Kidney capillary endothelial cell (primary cell): Measurements from ENCODE around the gene PCLO.

Experiments
- DNase-seq: peaks from one replicate; pipeline ENCODE4 v3.0.0-alpha.2; 2018; ENCODE audit warnings: low spot score

The PCLO gene, protein sequence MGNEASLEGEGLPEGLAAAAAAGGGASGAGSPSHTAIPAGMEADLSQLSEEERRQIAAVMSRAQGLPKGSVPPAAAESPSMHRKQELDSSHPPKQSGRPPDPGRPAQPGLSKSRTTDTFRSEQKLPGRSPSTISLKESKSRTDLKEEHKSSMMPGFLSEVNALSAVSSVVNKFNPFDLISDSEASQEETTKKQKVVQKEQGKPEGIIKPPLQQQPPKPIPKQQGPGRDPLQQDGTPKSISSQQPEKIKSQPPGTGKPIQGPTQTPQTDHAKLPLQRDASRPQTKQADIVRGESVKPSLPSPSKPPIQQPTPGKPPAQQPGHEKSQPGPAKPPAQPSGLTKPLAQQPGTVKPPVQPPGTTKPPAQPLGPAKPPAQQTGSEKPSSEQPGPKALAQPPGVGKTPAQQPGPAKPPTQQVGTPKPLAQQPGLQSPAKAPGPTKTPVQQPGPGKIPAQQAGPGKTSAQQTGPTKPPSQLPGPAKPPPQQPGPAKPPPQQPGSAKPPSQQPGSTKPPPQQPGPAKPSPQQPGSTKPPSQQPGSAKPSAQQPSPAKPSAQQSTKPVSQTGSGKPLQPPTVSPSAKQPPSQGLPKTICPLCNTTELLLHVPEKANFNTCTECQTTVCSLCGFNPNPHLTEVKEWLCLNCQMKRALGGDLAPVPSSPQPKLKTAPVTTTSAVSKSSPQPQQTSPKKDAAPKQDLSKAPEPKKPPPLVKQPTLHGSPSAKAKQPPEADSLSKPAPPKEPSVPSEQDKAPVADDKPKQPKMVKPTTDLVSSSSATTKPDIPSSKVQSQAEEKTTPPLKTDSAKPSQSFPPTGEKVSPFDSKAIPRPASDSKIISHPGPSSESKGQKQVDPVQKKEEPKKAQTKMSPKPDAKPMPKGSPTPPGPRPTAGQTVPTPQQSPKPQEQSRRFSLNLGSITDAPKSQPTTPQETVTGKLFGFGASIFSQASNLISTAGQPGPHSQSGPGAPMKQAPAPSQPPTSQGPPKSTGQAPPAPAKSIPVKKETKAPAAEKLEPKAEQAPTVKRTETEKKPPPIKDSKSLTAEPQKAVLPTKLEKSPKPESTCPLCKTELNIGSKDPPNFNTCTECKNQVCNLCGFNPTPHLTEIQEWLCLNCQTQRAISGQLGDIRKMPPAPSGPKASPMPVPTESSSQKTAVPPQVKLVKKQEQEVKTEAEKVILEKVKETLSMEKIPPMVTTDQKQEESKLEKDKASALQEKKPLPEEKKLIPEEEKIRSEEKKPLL (N-terminal part only)

DNA sequence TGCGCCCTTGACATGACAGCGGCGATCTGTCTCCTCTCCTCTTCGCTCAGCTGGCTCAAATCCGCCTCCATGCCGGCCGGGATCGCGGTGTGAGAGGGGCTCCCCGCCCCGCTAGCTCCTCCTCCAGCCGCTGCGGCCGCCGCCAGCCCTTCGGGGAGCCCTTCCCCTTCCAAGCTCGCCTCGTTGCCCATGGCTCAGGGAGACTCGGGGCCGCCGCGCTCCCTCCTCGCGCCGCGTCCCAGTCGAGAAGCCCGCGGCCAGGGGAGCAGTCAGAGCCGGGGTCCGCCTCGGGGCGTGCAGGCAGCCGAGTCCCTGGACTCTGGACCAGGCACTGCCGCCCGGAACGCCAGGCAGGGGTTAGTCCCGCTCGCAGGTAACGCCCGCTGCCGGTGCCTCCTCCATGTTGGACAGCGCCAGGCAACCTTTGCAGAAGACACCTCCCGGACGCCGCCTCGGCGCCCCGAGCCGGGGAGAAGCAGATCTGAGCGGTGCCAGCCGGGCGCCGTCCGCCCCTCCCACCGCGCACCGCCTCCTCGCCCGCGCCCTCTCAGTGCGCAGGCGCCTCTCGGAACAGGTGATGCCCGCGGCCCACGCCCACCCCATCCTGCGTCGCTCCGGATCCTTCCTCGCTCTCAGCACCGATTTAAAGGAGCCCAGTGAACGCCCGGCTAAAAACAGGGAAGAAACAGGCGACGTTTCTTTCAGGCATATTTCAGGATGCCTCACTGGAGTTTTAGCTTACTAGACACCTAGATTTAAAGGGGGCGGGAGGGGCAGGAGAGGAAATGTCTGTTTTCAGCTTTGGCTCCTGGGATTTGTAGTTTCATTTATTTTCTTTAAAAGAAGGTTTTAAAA lies at the start of gene PCLO:
Gene PCLO, minus strand, starts transcription at position 483 of the 855 bp plus-strand sequence. Its CDS starts 292 bp downstream, at position 191.
- DNase-seq = no peak

DNA sequence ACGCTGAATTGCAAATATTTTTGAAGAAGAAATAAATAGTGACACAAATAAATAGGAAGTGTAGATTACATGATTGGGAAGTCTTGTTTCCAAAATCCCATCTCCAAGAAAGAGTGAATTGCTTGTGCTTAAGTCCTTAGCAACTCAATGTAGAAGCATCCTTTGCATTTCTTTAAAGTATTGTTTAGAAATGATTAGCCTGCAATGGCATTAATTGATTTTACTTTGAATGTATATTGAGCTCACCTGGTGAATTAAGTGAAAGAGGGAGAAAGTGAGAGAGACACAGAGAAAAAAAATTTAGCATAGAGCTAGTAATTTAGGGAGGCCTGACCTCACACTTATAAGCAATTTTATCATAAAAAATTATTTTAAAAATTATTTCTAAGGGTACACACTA lies 49.0 kb upstream of the PCLO start:
- DNase-seq = no peak

DNA sequence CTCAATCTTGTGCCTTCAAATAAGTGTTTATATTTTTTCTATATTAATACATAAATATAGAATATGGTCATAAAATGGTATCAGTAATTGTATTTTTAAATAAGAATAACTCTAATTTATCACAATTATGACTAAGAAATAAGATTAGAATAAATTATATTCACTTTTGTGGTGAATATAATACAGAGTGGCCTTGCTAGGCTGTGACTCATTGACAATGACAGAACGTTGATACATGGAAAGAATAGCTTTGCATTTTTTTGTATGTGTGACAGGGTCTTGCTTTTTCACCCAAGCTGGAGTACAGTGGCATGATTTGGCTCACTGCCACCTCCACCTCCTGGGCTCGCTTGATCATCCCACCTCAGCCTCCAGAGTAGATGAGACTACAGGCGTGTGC lies 47.8 kb upstream of the PCLO start:
- DNase-seq = no peak

DNA sequence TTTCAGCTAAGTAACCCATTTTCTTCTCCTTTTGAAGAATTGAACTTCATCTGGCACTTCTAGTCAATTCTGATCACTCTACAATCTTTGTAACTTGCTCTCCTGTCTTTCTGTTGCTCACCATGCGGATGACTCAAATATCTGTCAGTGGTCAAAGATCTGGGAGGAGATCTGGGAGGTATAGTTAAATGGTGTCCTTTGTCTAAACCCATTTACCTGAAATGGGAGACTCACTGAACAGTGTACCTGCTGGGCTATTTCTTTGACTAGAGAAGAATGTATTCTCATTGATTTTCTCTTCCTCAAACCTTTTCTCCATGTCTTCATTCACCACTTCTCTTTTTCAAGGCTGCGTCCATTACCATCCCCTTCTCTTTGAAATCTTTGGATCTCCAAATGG lies 42.0 kb upstream of the PCLO start:
- DNase-seq = no peak

DNA sequence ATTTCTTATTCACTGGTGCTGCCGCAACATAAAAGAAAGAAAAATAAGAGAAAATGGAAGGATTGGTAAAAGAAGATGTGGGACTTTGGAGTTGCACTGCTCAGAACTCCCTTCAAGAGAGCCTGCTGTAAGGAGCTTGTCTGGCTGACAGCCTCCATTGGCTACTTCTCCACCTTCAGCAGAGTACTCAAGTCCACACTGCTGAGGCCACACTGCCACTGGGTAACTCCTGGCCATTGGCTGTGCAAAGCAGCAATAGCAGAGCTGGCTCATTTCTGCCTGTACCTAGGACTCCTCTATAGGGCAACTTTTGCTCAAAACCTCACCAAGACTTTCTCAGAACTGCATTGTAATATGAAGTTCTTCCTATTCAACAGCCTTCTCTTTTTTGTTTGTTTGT lies 38.7 kb upstream of the PCLO start:
- DNase-seq = no peak

DNA sequence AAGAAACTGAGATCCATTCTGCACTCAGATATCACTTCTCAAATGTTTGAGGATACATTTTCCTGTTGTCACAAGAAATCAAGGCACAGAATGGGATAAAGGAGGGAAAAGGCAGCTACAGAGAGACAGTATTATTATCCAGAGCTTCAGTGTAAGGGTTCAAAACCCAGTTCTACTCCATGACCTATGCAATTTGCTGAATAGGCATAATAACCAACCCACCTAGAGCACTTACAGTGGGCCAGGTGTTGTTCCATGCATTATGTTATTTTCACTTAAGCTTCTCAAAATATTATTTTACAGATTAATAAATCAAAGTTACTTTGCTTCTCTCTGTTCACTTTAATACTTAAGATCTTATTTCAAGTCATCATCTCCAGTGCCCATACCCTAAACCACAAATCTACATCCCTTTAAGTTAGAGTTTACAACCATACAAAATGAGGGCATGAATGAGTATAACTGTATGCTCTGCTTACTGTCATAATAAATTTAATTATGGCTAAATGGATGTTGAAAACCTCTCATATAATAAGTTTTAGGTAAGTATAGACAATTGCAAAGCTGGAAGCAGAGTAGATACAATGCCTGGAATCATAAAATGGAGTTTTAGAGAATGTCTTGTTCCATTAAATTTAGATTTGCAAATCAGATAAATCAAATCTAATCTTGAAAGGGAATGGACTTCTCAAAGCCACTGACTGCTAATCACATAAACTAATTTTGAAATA lies 28.1 kb upstream of the PCLO start:
- no peak for DNase-seq

DNA sequence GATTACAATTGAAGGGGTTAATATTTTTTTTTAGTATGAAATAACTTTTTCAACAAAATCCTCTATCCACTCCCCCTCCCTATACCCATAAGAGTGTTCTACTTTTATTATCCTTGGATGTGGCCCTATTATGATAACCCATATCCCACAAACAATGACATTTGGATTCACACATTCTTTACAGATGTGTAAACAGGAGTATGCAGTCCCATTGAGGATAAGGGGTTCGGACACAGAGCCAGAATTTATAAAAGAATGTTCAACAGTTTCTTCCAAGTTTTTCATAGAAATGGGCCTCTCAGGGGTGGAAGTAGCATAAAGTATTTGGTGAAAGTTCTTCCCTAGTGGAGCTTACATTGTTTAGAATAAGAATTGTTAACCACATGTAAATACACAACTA lies 16.1 kb upstream of the PCLO start:
- no peak for DNase-seq

DNA sequence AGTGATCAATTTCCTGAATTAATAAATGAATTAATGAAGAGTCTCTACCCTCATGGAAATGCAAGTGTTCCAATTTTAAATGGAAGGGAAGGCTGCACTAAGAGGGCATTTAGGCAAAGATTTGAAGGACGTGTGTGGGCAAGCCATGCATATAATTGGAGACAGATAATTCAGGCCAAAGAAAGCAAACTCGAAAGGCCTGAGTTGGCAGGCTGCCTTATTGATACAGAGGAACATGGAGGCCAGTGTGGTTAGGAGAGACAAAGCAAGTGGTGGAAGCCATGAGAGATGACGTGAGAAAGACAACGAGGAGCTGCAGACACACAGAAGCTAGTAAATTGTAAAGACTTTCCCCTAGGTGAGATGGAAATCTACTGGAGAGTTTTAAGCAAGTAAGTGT lies 15.4 kb upstream of the PCLO start:
- no peak for DNase-seq

DNA sequence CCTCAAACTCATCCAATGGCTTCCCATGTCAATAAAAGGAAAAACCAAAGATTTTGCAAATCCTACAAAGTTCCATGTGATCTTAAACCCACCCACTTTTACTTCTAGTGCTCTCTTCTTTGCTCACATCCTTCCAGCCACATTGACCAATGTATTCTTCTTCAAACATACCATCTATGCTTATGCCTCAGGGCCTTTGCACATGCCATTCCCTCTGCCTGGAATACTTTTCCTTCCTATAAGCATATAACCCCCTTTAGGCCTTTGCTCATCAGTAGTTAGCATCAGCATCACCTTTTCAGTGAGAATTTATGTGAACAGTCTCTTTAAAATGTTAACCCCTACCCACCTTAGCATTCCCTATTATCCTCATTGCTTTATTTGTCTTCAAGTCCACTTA lies 11.0 kb upstream of the PCLO start:
- DNase-seq = no peak

DNA sequence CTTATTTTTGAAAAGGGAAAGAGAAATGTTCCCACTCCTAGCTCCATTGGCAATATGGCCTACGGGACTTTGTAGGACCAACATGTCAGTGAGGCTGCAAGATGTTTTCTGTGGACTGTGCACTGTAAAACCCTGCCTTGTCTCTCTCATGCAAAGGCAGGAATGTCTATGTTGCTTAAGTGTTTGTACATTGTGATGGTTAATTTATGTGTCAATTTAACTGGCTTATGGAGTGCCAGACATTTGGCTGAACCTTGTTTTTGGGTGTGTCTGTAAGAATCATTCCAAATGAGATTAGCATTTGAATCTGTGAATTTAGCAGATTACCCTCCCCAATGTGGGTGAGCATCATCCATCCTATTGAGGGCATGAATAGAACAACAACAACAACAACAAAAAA lies 4.1 kb upstream of the PCLO start:
- DNase-seq = no peak

DNA sequence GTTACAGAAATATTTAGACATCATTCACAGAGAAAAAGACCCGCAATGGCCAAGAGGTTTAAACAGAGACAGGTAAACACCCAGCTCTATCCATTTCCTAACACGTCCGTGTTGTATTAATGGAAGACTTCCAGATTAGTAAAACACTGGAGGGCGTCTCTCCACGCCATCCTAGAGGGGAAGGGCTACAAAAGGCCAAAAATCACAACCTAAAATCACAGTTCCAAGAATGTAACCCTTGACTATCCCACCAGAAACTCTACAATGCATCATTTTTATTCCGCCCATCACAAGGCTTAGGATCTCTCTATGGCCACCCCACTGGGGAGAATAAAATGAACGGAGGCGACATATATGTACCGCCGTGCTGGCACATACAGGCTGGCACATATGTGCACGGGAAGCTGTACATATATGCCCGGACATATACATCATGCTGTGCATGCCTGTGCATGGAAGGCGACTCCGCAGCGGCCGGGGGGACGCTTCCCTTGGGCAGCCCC lies 734 bp downstream of the PCLO start:
- no peak for DNase-seq

DNA sequence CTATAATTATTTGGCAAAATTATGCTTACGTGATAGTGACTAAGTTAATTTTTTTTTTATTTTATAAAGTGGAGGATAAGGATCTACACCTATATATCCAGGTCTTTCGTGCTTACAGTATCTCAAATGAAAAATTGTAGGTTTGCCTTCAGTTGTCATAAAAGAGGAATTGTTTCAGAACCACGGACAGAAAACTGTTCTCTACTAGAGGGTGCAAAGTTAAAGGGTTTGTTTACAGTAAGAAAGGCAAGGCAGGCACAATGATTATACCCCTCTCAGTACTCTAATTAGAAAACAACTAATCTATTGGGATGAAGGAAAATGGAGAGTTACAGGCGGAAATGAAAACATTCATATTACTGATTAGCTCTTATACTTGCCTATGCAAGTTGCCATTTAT lies 1.5 kb downstream of the PCLO start:
- DNase-seq = no peak

DNA sequence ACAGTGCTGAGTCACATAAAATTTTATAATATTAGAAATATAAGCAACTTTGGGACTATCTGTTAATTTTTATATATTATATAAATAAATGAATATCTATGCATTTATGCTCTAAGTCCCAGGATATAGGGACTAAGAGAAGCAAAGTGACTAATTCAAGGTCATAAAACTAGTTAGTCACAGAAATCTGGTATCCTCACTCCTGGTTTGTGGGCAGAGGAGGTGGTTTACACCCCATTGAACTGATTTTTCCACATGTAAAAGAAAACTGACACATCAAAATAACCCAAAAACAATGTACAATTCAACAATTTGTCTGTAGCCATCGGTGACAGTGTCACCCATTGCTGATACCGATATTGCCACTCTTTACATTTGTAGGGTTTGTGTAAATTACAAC lies 3.0 kb downstream of the PCLO start:
- DNase-seq = no peak

DNA sequence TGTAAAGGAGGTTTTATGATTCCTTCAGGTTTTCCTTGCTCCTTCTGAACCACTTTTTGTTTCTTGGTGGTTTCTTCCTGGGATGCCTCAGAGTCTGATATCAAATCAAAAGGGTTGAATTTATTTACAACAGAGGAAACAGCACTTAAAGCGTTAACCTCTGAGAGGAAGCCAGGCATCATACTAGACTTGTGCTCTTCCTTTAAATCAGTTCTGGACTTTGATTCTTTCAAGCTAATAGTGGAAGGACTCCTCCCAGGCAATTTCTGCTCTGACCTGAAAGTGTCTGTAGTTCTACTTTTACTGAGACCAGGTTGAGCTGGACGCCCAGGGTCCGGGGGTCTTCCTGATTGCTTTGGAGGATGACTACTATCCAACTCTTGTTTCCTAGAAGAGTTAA lies 6.7 kb downstream of the PCLO start:
- no peak for DNase-seq

DNA sequence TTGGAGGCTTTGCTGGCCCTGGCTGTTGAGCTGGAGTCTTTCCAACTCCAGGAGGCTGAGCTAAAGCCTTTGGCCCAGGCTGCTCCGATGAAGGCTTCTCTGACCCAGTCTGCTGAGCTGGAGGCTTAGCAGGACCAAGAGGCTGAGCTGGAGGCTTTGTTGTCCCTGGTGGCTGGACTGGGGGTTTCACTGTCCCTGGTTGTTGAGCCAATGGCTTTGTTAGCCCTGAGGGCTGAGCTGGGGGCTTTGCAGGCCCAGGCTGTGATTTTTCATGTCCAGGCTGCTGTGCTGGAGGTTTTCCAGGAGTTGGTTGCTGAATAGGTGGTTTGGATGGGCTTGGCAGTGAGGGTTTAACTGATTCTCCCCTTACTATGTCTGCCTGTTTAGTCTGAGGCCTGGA lies 7.3 kb downstream of the PCLO start:
- no peak for DNase-seq

DNA sequence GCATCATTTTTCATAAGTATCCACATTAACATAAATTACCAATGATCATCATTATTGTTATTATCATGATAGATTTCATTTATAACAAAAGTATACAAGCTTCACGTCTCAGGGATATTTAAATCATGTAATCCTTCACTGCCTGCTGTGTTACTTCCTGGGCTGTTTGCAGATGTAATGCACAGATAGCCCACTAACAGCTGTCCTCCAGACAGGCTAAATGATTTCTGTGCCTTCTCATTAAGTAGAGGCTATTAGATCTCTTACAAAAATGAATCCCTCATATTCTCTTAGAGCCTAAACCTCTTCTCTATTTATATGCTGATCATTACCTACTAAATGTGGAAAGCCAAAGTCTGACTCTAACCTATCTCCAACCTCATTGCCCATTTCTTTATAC lies 9.3 kb downstream of the PCLO start:
- DNase-seq = no peak

DNA sequence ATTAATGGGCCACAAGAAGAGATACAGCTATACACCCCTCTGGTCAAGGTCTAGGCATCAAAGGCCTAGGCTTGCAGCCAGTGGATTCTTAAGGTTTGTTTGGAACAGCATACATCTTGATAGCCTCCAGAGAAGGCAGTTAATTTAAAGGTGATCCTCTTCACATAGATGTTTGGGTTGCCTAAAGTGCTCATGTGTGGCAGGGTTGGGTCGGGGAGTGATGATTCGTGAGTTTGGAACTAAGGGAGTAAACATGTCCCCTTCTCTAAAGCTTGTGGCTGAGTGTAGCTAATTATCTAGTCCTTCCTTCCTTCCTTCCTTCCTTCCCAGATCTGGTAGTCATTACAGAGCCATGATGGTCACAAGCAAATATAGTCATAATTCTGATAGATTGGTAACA lies 12.4 kb downstream of the PCLO start:
- no peak for DNase-seq

DNA sequence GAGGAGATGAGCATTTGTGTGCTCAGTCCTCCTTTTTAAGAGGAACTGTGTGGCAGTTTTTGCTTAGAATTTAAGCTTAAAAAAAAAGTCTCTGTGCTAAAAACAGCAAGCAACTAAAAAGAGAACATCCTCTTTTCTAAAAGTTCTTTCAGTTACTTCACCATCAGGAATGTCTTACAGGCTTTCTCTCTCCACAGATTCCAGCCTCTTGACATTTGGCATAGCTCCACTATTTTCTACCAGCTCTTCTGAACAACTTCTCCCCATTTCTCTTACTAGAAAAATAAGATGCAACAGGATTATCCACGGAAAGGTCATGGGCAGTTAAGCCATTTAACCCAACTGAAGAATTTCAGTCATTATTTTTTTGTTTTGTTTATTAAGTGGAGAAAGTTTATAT lies 13.2 kb downstream of the PCLO start:
- DNase-seq = no peak

DNA sequence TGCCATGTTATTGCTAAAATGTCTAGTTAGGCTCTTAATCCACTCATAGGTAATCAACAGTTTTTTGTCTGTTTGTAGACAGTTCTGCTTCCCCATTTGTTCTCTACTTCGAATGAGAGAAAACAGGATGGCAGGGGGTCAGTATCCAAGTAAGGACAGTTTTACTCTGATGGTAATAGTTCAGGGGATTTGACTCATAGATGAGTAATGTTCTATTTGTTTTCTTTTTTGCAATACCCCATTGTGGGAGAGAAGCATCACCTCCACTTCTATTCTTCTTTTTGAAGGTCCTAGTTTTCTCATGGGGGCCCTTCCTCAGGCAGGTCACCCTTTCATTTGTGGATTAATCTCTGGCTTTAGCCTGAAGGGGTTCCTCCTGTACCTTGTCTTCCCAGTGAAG lies 13.9 kb downstream of the PCLO start:
- DNase-seq = peak; percentile 22

DNA sequence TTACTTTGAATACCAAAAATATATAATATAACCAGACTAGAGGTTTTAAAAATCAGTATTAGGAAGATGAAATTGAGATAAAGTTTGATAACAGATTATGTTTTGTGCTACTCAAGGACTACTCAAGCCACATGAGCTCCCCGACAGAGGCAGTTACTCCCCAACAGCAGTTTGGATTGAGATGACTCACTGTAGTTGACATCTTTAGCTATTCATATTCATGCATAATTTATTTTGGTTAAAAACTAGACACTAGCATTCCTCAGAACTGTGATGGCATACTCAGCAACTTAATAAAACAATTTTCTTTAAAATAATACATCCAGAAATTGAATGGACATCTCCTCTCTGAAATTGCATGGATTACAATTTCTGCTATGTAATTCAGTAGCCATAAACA lies 19.6 kb downstream of the PCLO start:
- DNase-seq = no peak

DNA sequence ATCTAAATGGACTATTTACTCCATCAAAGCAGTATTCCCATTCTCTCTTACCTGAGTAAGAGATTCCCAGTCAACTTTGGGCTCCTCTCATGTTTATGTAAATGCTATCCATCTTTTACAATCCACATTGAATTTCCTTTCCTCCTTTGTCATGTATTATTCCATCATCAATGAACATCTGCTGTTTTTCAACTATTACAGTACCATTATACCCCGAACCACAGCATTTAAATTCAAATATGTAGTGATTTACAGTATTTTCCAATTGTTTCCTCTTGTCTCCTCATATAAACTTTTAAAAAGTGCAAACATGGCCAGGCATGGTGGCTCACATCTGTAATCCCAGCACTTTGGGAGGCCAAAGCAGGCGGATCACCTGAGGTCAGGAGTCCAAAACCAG lies 20.3 kb downstream of the PCLO start:
- no peak for DNase-seq
